ENCODE measurements around the gene ANKRD13B.

Gene ANKRD13B

DNA sequence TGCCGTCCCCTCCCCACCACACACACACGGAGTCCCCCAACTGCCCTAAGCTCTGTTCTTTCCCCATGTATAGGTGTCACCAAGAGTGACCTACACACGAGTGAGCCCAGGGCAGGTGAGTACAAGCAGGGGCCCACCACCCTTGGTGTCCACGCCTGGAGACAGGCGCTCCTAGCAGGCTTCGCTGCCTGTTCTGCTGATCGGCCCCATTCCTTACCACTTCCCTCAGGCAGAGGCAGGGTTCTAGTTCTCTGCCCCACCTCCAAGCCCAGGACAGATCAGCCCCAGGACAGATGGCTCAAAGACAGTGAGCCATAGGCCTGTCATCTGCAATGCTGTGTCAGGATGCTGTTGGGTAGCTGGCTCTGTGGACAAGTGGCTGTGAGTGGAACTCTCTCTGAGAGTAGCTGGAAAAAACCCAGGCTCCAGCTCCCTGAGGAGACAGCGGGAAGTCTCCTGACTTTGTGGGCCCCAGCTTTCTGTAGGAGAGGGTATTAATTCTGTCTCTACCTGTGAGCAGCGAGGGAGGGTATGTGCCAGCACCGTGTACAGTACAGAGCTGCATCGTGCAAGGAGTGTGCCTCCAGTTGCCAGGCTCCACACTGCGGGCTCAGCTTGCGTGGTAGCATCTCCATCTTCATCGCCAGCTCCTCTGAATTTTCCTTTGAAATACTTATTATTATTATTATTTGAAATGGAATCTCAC, 23.5 kb upstream of the ANKRD13B start:
- DNase-seq, result no peak

DNA sequence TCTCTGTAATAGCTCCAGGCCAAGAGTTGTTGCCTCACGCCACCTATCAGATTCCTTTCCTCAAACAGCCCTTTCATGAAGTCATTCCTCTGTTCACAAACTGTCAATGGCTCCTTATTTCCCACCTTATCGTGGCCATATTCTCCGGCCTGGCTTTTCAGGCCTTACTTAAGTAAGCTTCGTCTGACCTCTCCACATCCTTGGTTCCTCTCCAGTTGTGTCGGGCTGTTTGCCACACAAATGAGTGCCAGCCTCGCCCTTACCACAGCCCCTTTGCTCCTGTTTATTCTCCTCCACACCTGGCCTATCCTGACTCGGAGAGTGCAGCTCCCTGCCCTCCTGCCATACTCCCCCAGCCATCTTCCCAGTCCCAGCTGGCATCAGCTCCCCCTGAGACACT, 22.4 kb upstream of the ANKRD13B start:
- DNase-seq, result no peak

GRCh38 chr17:29571486-29571882, 21.4 kb upstream of the ANKRD13B start:
- DNase-seq, result no peak

DNA sequence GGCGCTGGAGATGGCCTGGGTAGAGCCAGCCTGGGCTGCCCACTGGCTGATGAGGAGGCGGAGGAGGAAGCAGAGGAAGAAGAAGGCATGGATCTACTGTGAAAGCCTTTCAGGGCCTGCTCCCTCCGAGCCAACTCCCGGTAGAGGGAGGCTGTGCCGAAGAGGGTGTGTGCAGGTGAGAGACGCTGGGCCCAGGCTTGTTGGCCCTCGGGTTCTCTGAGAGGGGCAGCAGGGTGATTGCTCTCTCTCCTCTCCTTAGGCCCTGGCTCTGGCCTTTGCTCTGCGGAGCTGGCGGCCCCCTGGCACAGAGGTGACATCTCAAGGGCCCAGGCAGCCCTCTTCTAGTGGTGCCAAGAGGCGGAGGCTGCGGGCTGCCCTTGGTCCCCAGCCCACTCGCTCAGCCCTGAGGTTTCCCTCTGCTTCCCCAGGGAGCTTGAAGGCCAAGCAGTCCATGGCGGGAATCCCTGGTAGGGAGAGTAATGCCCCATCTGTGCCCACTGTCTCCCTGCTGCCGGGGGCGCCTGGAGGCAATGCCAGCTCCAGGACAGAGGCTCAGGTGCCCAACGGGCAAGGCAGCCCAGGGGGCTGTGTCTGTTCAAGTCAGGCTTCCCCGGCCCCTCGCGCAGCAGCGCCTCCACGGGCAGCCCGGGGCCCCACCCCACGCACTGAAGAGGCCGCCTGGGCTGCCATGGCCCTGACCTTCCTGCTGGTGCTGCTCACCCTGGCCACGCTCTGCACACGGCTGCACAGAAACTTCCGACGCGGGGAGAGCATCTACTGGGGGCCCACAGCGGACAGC, 20.9 kb upstream of the ANKRD13B start:
- no peak for DNase-seq

- peak; percentile 75 for DNase-seq
These were observed 20.0 kb upstream of the ANKRD13B start for GRCh38 chr17:29572691-29573557.

DNA sequence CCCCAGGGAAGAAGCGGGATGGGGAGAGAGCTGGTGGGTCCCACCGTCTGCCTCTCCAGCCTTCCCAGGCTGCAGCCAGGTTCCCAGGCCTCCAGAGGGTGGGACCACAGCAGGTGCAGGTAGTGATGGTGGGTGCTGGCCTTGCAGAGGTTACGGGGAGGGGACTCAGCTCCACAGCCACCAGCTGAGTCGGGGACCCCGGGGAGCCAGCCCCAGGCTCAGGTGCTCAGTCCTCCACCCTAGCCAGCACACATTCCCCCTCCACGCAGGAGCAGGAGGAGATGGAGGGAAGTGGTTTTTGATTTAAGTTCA, 19.4 kb upstream of the ANKRD13B start:
- no peak for DNase-seq

DNA sequence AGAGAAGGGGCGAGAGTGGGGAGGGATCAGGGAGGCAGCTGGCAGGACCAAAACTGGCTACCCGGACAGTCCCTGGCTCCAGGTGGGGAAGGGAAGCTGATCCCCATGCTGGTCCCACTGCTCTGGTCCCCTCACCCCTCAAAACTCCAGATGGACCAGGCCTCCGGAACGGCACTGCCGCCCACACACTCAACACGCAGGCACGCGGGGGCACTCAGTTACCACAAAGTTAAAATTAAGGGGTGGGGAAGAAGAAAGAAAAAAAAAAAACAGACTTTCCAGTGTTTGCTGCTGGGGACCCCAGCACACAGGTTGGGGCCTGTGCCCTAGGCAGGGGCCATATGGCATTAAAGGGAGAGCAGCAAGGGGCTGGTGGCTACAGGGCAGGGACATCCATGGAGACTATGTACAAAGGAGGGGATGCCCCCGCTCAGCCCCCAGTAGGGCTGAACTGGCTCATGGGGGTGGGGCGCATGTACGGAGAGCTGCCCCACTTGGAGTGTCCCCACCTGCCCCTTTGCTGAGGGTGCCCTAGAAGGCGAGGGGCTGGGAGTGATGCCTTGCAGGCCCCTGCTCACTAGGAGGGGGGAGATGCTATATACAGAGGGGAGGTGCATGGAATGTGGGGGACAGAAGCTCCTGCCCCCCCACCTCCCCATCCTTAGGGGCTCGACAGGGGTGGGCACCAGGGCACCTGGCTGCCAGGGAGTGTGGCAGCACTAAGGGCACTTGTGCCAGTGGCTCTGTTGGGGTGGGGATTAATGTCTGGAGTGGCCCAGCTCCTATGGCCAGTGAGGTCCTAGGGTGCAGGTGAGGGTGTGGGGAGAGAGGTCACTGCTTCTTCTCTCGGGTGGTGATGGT, 18.8 kb upstream of the ANKRD13B start:
- DNase-seq, result no peak

DNA sequence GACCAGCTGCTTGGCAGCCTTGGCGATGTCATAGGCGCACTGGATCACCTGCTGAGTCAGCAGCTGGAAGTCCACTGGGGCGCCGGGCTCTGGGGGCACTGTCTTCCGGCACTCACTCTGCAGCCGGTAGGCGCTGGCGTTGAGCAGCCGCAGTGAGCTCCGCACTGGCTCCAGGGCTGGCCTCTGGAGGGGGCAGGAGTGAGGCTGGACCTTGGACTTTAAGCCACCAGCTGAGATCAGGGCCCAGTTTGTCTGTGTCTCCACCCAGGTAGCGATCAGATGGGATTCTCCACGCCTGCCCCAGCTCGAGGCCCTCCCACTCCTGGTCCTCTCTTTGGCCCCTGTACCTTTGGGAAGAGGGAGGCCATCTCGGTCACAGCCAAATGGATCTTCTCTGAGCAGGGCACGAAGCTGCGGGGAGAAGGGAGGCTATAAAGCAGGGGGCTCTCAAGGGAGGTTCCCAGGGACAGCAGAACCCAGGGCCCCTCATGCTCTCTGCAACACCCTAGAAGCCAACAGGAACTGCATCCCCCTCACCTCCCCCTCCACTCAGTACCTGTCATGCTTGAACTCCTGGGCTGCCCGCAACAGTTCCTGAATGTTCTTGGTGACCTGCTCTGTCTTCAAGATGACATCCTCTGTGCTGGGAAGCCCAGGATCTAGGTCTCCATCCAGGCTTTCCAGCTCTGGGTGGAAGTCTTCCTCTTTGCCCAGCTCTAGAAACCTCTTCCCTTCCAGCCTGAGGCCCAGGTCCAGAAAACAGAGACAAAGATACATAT, 18.0 kb upstream of the ANKRD13B start:
- no peak for DNase-seq

DNA sequence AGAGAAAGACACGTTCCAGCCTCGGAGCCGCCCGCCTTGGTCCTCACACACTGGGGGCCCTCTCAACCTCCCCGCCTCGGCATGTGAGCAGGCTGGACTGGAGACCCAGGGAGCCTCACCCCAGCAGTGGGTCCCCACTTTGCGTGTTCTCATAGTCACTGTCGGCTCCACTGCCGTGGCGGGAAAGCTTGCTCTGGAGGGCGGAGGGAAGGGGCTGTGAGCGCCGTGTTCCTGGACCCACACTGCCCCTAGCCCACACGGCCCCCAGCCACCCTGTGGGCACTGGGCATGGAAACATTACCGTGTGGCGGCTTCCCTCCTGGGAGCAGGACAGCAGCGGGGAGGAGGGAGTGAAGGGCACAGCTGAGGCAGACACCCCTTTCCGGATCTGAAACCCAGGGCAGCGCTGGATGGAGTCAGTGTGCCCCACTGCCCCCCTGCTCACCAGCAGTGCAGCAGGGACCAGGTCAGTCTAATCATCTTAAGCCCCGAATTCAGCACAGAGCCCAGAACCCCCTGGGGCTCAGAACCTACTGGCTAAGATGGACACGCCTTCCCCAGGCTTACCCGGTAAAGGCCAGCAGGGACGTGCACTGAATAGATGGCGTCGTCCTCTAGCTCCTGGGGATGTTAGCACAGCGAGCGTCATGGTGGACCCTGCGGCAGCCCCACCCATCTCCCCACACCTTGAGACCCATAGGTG, 17.3 kb upstream of the ANKRD13B start:
- no peak for DNase-seq

DNA sequence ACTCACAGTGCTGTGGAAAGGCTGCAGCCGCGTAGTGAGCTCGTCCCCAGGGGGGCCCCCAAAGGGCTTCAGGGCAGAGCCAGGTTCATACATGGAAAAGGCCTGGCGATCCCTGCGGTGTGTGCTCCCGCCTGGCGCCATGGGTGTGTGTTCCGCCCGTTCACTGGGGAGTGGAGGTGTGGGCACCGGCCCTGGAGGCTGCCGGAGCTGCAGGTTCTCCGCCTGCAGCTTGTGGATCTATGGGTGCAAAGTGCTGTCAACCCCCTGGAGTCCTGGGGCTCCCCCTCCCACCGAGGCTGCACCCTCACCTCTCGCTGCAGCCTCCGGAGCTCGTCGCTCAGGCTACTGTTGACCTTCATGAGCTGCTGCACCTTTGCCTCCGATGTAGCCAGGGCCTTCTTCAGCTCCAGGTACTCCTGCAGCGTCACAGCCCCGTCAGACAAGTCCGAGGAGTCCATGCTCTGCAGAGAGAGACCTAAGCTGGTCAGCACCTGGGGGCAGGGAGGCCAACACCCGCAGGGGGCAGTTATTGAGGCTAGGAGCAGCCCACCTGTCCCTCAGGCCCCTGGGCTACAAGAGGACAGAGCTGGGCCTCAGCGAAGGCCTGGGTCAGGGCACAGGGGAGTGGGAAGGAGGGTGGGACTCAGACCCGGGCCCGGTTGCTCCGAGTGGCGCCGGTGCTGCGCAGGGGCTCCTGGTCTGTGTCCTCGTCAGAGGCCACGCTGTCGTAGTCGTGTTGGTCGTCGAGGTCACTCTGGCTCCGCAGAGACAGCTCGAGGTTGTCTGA, 16.5 kb upstream of the ANKRD13B start:
- no peak for DNase-seq

DNA sequence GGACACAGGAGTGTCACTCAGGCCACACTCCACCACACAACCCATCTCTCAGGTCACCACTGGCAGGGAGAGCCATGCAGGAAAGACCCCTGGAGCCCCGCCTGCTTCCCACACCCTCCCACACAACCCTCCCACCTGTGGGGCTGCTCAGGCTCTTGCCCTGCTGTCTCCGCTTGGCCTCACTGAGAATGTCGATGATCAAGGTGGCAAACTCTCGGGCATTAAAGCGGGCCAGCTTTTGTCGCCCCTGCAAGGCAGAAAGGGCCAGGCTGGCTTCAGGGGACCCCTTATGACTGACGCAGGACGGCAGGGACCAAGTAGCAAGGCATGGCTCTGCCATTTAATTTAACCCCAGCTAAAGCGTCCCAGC, 15.9 kb upstream of the ANKRD13B start:
- DNase-seq, result no peak

- DNase-seq, result no peak
These were observed 15.3 kb upstream of the ANKRD13B start for GRCh38 chr17:29577385-29578211.

- DNase-seq, result no peak
These were observed 14.1 kb upstream of the ANKRD13B start for GRCh38 chr17:29578626-29579485.

- peak; percentile 93 for DNase-seq
These were observed 12.8 kb upstream of the ANKRD13B start for GRCh38 chr17:29579866-29580771.

DNA sequence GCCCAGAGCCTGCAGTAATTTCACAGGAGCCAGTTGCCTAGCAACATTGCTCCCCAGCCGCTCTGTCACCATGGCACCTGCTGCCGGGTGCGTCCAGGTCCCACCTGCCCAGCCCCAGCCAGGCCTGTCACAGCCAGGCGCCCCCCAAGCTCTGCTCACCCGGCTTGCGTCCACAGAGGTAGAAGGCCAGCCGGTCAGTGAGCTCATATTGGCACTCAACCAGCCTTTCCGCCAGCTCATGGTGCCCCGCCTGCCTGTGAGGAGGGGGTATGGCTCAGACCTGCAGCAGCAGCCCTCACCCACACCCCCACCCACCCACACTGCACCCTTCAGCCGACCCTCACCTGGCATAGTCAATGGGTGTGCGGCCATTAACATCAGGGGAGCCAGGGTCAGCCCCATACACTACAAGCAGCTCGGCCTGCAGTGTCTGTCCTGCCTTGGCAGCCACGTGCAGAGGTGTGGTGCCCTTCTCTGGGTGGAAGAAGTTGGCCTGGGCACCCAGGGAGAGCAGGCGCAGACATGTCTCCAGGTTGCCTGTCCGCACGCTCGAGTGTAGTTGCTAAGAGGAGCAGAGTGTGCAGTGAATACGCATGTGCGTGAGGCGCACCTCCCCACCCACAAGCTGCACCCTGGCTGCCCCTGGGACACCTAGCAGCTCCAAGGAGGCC, 11.2 kb upstream of the ANKRD13B start:
- no peak for DNase-seq

- no peak for DNase-seq
These were observed 10.6 kb upstream of the ANKRD13B start for GRCh38 chr17:29582254-29582765.

- no peak for DNase-seq
These were observed 10.2 kb upstream of the ANKRD13B start for GRCh38 chr17:29582772-29583171.

Measured in stimulated activated CD4-positive, alpha-beta T cell treated with anti-CD3 and anti-CD28 coated beads, Interleukin-15, amount 100 ng/mL, for 24 hours (primary cell).